GOT3 (cell line): Measurements from ENCODE around the gene ADCY10.
"Not testable (repeated sequence)": the region's sequence is repeated elsewhere in the genome, so short reads cannot be mapped to it uniquely, and the experiment has no call there.

Experiments
- DNase-seq: peaks from one replicate; lab custom pipeline; 2025; ENCODE audit warnings: mixed read lengths; lab: John Stamatoyannopoulos, UW

ADCY10 gene, protein sequence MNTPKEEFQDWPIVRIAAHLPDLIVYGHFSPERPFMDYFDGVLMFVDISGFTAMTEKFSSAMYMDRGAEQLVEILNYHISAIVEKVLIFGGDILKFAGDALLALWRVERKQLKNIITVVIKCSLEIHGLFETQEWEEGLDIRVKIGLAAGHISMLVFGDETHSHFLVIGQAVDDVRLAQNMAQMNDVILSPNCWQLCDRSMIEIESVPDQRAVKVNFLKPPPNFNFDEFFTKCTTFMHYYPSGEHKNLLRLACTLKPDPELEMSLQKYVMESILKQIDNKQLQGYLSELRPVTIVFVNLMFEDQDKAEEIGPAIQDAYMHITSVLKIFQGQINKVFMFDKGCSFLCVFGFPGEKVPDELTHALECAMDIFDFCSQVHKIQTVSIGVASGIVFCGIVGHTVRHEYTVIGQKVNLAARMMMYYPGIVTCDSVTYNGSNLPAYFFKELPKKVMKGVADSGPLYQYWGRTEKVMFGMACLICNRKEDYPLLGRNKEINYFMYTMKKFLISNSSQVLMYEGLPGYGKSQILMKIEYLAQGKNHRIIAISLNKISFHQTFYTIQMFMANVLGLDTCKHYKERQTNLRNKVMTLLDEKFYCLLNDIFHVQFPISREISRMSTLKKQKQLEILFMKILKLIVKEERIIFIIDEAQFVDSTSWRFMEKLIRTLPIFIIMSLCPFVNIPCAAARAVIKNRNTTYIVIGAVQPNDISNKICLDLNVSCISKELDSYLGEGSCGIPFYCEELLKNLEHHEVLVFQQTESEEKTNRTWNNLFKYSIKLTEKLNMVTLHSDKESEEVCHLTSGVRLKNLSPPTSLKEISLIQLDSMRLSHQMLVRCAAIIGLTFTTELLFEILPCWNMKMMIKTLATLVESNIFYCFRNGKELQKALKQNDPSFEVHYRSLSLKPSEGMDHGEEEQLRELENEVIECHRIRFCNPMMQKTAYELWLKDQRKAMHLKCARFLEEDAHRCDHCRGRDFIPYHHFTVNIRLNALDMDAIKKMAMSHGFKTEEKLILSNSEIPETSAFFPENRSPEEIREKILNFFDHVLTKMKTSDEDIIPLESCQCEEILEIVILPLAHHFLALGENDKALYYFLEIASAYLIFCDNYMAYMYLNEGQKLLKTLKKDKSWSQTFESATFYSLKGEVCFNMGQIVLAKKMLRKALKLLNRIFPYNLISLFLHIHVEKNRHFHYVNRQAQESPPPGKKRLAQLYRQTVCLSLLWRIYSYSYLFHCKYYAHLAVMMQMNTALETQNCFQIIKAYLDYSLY (N-terminal part only)

DNA sequence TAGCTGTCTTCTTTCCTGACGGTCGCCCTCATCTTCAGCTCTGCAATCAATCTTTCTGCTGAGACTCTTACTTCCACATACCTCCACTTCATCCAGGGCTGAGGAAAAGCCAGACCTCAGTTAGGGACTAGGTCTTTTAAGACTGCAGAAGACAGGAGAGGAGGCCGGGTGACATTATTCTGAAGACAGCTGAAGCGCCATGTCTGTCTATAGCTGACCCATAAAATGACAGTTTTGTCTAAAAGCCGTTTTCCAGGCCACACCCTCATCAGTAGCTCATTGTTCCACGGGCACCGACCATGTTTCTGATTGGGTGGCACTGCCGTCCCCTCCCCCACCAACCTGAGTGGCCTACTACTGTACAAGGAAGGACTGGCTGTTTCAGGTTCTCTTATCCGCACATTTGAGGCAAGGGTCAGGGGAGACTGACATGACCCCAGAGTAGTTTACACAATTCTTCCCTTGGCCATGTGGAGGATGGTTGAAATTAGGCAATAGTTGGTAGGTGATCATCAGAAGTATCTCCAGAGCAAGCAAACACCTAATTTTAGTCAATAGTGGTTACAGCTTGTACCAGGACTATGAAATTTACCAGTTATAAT, at the start of gene ADCY10:
Gene ADCY10, minus strand, starts transcription at position 240 of the 602 bp plus-strand sequence. CDS start 8,994 bp downstream, outside the sequence.
- DNase-seq: no peak

DNA sequence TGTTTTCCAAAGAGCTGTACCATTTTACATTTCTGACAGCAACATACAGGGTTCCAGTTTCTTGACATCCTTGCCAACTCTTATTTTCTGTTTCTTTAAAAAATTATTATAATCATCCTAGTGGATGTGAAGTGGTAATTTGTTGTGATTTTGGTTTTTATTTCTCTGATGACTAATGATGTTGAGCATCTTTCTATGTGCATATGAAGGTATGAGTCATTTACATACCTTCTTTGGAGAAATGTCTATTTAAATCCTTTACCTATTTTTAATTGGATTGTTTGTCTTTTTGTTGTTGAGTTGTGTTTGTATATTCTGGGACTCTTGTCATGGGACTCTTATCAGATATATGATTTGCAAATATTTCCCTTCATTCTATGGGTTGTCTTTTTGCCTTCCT, 43.8 kb upstream of the ADCY10 start:
- no peak for DNase-seq

DNA sequence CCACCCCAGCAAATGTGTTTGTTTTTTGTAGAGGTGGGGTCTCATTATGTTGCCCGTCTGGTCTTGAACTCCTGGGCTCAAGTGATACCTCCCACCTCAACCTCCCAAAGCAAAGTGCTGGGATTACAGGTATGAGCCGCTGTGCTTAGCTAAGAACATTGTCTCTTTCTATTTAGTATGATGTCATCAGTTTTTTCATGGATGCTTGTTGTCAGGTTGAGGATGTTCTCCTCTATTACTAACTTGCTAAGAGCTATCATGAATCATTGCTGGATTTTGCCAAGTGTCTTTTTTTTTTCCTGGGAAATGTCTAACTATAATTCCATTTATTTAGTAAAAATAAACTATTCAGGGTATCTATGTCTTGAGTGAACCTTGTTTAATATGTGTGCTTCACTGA, 42.0 kb upstream of the ADCY10 start:
- no peak for DNase-seq

DNA sequence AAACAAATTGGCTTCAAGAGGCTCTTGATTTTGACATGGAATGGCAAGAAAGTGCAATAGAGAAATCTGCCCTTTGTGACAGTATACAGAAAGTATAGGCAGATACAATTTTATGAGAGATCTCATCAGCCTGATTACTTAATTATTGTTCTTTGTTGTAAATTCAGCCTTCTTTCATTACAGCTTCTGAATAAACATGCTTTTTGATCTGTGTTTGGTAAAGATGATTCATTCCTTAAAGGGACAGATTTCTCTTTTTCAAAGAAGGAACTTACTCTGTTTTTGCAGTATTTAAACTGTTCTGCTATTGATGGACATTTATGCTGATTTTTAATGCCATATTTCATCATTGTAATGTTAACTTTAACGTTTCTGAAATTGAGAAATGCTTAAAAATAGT, 36.6 kb upstream of the ADCY10 start:
- DNase-seq: no peak

DNA sequence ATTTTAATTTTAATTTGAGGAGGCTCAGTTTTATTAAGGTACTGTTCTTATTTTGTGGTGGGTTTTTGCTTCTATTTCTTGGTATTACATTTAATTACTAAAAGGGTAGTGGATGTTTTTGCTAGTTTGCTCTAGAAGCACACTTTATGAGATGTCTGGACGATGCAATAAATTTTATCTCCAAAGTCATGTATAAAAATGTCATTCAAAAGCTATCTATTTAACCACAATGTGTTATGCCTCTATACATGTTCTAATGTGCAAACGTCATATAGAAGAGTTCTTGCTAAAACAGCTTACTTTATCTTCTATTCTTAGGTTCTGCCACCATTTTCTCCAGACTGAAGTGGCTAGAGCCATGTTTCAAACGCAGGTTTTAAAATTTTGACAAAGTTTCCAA, 35.9 kb upstream of the ADCY10 start:
- no peak for DNase-seq

DNA sequence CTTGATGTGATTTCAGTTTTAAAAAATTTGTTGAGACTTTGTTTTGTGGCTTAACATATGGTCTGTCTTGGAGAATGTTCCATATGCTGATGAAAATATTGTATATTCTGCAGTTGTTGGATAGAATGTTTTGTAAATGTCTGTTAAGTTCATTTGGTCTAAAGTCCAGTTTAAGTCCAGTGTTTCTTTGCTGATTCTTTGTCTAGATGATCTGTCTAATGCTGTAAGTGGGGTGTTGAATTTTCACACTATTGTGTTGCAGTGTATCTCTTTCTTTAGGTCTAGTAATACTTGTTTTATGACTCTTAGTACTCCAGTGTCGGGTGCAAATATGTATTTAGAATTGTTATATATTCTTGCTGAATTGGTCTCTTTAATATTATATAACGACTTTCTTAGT, 33.8 kb upstream of the ADCY10 start:
- no peak for DNase-seq

DNA sequence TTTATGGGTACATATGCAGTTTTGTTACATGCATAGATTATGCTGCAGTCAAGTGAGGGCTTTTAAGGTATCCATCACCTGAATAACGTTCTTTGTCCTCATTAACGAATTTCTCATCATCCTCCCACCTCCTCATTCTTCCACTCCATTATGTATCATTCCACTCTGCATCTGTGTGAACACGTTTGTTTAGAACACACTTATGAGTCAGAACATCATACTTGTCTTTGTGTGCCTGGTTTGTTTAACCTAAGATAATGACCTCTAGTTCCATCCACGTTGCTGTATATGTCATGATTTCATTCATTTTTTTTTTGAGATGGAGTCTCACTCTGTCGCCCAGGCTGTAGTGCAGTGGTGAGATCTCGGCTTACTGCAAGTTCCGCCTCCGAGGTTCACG, 29.6 kb upstream of the ADCY10 start:
- no peak for DNase-seq

DNA sequence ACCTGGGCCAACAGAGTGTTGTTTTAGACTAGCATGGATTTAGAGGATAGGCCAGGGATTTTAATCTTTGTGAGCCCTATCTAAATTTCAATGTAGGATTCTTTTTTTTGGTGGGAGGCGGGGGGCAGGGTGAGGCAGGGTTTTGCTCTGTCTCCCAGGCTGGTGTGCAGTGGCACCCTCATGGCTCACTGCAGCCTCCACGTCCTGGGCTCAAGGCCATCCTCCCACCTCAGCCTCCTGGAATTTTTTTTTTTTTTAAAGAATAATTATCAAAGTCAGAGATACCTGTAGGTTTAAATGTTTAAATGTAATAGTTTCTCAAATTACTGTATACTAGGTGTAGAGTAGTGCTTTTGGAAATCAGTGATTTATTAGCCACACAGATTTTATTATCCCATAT, 26.3 kb upstream of the ADCY10 start:
- no peak for DNase-seq

DNA sequence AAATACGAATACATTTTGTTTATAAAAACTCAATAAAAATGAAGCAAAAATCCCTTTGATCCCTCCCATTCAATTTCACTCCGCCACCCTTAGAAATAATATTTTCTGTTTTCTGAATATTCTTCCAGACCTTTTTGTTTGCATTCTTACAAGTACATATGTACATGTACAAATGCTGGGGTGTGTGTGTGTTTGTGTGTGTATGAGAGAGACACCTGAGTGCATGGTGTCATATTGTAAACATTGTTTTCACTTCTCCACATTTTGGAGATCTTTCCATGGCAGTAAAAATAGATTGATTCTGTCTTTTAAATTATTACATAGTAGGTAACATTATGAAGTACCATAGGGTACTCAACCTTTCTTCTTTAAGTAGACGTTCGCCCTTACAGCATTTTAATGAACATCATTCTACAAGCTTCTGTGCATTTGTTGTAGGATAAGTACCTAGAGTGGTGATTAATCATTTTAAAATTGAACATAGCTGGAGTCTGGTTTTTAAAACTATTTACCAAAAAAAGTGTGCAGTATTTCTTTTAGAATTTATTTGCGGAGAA, 24.2 kb upstream of the ADCY10 start:
- no peak for DNase-seq

DNA sequence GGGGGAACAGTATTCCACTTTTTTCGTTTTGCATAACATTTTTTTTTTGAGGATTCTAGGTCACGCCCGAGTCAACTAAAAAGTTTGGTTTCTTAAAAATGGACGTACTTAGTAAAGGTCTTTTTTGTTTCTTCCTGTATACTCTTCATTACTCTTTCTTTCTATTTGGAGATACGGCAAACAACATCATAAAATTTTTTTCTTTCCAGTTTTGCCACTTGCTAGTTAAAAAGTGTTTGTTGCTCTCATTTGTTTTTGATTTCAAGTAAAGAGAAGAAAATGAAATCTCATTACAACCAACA, 23.7 kb upstream of the ADCY10 start:
- DNase-seq: no peak

DNA sequence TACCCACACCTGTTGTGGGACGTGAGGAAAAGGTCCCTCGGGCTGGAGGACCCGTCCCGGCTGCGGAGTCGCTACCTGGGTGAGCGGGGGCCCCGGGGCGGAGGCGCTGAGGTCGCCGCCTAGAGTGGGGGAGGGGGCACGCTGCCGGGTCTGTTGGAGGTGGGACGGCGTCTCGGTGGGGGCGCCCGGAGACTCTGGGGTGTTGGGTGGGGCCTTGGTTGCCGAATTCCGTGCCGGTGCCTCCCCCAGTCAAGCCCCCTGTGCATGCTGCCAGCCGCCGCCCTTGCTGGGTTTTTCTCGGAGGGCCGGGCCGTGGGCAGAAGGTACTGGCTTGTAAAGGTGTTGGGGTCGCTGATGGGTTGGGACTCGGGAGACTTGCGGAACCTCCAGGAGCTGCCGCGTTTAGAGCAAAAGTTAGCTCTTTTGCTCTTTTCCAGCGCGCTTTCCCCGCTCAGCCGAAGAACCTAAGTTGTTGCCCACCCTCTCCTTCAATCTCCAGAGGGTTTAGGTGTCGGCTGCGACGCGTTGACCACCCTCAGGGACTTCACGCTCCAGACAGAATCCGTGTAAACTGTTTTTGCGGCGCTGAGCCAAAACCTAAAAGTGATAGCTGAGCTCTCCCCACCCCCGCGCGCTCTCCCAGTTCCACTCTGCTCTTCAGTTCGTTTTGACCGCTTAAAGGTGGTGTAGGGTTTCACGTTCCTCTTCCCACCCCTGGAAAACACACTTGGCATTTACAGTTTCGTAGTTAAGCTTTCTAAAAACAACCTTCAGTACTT, 23.2 kb upstream of the ADCY10 start, which contains the start of gene MPC2:
Gene MPC2, minus strand, starts transcription at position 143 of the 779 bp plus-strand sequence. CDS start 1,231 bp downstream, outside the sequence.
- peak; percentile 79 for DNase-seq

DNA sequence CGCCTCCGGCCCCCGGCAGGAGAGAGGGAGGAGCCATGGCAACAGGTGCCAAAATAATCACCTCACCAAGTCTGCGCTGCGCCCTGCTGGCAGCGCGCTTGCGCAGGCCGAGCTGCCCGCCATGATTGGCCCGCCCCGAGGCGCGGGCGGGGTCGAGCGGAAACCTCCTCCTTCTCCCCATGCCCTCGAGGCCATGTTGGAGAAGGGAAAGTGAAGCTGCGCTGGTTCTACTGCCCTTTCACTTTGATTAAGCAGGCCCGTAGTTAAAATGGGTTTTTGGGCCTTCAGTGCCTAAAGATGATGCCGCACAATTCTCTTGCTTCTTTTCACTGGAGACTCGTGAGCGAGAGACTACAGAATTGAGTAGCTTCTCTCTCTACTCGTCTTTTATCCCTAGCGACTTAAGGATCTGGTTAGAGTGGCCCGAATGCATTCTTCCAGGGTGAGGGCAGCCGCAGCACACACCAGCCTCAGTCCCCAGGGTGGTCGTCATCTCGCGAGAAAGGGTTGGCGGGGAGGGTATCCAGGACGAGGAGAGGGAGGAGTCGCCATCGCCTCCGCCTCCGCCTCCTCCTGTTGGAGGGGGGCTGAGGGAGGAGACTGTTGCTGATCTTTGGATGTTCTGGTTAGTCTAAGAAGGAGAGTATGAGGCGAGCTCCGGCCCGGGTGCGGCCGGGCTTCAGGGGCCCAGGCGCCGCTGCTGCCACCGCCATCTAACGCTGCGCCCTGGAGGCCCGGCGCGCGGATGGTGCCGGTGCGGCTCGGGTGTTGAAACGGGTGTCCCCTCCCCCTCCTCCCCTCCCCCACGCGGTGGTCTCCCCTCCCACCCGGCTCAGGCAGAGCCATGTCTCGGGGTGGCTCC, 22.4 kb upstream of the ADCY10 start, which contains the start of gene DCAF6:
Gene DCAF6, plus strand, starts transcription at position 616 of the 862 bp plus-strand sequence. Its CDS starts 229 bp downstream, at position 845.
- DNase-seq: peak; percentile 100

DNA sequence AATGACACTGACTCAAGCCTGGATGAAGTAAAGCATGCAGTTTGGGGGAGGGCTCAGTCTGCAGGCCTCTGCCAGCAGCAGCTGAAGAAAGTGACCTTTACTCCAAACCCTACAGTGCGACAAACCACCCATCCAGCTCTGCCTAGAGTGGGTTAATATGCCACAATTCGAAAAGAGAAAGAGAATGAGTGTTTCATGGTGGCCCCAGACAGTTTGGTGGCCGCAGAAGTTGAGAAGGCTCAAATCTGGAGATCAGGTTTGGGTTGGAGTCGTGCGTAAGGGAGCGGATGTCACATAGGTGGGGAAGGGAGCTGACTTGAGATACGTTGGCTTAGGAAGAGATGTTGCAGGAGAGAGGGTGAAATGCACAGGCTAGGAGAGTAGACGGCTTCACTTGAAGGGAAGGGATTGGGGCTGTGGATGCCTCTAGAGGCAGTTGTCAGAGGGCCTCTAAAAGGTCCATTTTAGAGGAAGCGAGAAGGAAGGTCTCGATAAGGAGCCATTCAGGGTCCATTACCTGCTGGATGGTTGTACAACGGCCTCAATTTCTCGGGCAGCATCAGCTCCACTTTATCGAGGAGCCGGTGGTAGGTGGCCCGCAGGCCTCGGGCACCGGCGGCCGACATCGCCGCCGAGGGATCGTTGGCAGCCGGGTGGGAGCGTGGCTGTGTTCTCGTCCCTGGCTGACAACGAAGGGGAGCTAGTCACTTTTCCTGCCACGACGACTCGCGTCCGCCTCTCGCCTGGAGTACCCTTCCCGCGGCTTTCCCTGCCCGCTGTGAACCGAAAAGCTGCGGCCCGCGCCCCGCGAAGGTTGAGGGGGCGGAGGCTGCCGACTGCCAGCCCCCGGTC, 21.5 kb upstream of the ADCY10 start:
- peak; percentile 71 for DNase-seq

DNA sequence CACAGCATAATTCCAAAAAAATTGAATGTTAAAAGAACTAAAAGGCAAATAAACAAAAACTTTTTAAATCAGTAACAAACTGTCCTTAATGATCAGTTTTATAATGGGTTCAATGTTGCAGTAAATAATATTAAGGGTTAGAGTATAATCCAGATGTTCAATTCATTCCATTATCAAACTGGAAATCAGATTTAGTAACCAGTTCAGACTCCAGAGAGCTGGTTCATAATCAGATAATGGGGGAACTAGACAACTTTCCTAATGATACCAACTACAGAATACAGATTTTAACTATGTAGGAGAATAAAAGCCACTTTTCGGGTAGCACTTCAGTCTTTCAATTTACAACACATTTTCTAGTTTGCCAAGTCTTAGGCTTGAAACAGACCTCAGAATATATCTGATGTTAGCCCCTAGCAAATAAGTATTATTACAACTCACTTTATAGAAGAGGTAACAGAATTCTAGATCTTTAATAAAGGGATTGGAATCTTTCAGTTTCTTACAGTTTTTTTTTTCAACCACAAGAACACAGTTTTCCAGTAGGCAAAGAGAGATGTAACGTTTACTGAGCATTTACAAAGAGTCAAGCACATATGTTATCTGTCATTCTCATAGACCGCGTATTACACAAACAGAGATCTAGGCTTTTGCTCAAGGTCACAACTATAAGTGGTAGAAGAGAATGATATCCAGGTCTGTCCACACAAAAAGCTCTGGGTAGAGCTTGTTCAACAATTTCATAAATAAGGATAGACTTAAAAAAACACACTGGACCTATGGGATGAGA, 20.7 kb upstream of the ADCY10 start:
- no peak for DNase-seq

DNA sequence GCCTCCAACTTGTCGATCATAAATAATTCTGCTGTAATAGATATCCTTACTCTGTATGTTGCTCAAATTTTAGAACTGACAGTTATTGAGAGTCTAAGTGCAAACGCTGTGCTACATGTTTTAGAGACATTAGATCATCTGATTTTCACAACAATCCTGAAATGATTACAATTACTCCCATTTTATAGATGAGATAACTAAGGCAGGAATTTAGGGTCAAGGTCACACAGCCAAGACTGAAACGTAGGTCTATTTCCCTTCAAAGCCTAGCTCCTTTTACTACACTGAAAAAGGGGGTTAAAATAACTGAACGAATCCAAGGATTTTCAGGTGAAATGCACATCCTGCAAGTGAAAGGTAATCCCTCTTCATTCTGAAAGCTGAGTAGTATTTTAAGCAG, 19.9 kb upstream of the ADCY10 start:
- DNase-seq: no peak

DNA sequence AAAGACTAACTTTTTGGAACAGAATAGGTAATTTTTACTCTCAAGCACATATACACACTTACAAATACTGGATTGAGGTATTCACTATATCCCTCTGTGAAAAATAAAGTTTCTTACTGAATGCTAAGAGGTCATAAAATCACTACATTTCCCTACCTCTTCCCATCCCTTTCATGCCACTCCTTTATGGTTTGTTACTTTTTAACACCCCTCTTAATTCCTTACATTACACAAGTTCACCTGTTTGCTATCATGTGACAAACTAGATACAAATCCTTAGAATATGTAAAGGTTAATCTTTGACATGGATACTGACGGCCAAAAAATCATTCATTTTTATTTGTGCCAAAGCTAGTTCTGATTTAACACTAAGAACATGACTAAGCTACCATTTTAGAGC, 15.8 kb upstream of the ADCY10 start:
- DNase-seq: no peak

DNA sequence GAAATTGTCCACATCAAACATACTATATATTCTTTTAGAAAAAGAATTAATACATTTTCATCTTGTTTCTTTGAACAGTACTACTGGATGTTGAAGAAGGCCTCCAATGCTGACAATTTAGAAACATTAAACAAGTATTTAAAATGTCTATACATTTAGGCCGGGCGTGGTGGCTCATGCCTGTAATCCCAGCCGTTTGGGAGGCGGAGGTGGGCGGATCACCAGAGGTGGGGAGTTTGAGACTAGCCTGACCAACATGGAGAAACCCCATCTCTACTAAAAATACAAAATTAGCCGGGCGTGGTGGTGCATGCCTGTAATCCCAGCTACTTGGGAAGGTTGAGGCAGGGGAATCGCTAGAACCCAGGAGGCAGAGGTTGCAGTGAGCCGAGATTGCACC, 15.0 kb upstream of the ADCY10 start:
- DNase-seq: not testable (repeated sequence)

DNA sequence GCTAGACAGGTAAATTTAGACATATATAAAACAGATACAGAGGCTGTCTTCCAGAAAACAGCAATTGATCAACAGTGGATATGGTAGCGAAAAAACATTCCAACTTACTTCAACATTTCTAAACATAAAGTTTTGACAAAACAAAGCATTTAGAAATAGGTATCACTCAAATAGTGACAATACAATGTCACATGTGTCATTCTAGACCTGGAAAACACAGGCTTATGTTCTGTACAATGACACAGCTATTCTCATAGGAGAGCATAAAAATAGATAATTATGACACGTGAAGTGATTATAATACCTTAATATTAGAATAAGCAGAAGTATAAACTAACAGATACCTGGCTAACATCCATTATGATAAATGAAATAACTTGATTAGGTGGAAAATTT, 14.5 kb upstream of the ADCY10 start:
- DNase-seq: no peak
